ENCODE data around the gene ARRDC5.

- TF ChIP-seq SUZ12 (IDR thresholded peaks at IDR 0.05) (no peak), ELF4 (IDR thresholded peaks at IDR 0.05) (no peak), PKNOX1 (IDR thresholded peaks at IDR 0.05) (no peak), HDGF (IDR thresholded peaks at IDR 0.05; ENCODE audit: borderline replicate concordance) (no peak)
These were observed 34.4 kb upstream of the ARRDC5 start for GRCh38 chr19:4937060-4937459.

All from HEK293T (cell line).